GM12878 (cell line): ENCODE measurements around the gene GID8. TPM values are rescaled to one million over a fixed set of nuclear protein-coding genes. Genes with fewer than 3 reads are reported as not detected.

ENCODE experiments used
- ATAC-seq: fragments of 200-7000 bp; cut with Tn5 transposase; 3 replicates; pipeline ENCODE4 v1.9.1; 2020; ENCODE audit warnings: mild to moderate bottlenecking, moderate library complexity
- BruUV-seq: library from RNA; stranded (reverse); fragments of 400-500 nt; replicated peaks from 2 replicates; lab custom pipeline; 2021; lab: Mats Ljungman, UMichigan
- CTCF ChIA-PET: fragments of 300-600 bp; sonication (Branson Sonifier 250); formaldehyde crosslinking; extraction: SDS; loops from one replicate; lab custom pipeline; 2021; ENCODE audit warnings: inconsistent platforms; lab: Yijun Ruan, JAX
- POLR2A ChIA-PET: fragments of 350-600 bp; formaldehyde crosslinking; extraction: SDS; loops from one replicate; lab custom pipeline; 2021; ENCODE audit warnings: inconsistent platforms; lab: Charles Lee
- RAD21 ChIA-PET: fragments of 300-600 bp; sonication (Branson Sonifier 250); formaldehyde crosslinking; loops from one replicate; lab custom pipeline; 2023; ENCODE audit warnings: antibody characterized with exemption; ENCODE audit not compliant: unreplicated experiment; lab: Charles Lee
- SMC1A ChIA-PET: fragments of 300-600 bp; sonication (Branson Sonifier 250); formaldehyde crosslinking; loops from one replicate; lab custom pipeline; 2023; ENCODE audit not compliant: unreplicated experiment, uncharacterized antibody; lab: Charles Lee
- DNase-seq: peaks from one replicate; pipeline ENCODE4 v3.0.0-alpha.2; 2011; ENCODE audit warnings: low read depth, low spot score
- FAIRE-seq: peaks from 3 replicates; lab custom pipeline; 2011; peaks lifted over from hg19 to GRCh38; lab: Jason Lieb, UNC
- H2AFZ ChIP-seq: 2 replicates; pipeline ENCODE4 v1.6.0; 2011; ENCODE audit warnings: low read depth, low read length, control low read depth; ENCODE audit not compliant: control insufficient read depth
- H3K27ac ChIP-seq: 2 replicates; pipeline ENCODE4 v1.5.1; 2011; ENCODE audit warnings: control low read depth; ENCODE audit not compliant: control insufficient read depth, insufficient read depth
- H3K27me3 ChIP-seq, 2 experiments: replicated peaks in 1 of 2; 2 replicates each; pipeline versions ENCODE4 v1.6.0 to v1.6.1; 2011; ENCODE audit warnings: low read length in 1 of 2; ENCODE audit not compliant: control insufficient read depth in 2 of 2, insufficient read depth in 2 of 2
- H3K36me3 ChIP-seq, 2 experiments: 2 replicates each; pipeline ENCODE4 v1.5.1; 2011; ENCODE audit warnings: low read length in 1 of 2; ENCODE audit not compliant: control insufficient read depth in 2 of 2, insufficient read depth in 2 of 2
- H3K4me1 ChIP-seq: 2 replicates; pipeline ENCODE4 v1.6.1; 2011; ENCODE audit warnings: mild to moderate bottlenecking, low read length, moderate library complexity, mixed read lengths; ENCODE audit not compliant: control insufficient read depth, insufficient read depth
- H3K4me2 ChIP-seq: 2 replicates; pipeline ENCODE4 v1.6.0; 2011; ENCODE audit warnings: control low read depth; ENCODE audit not compliant: control insufficient read depth, insufficient read depth
- H3K4me3 ChIP-seq: fragments of 200-600 bp; sonication (generic); 2 replicates; pipeline ENCODE4 v1.5.1; 2016
- H3K79me2 ChIP-seq: 2 replicates; pipeline ENCODE4 v1.6.0; 2011; ENCODE audit warnings: low read length; ENCODE audit not compliant: control insufficient read depth, insufficient read depth
- H3K9ac ChIP-seq: 2 replicates; pipeline ENCODE4 v1.8.0; 2011; ENCODE audit warnings: low read length, control low read depth, mixed read lengths; ENCODE audit not compliant: control insufficient read depth, insufficient read depth
- H3K9me3 ChIP-seq: replicated peaks from 3 replicates; pipeline ENCODE4 v1.5.1; 2011; ENCODE audit warnings: mild to moderate bottlenecking, low read length; ENCODE audit not compliant: control insufficient read depth, insufficient read depth
- H4K20me1 ChIP-seq: 2 replicates; pipeline ENCODE4 v1.6.0; 2011; ENCODE audit not compliant: control insufficient read depth, insufficient read depth
- CREB1 ChIP-seq: IDR thresholded peaks from 2 replicates; pipeline ENCODE4 v1.6.1; 2012; ENCODE audit warnings: low read depth, mild to moderate bottlenecking, inconsistent platforms
- ETV6 ChIP-seq, 2 experiments: fragments of 450-650 bp in 1 of 2; IDR thresholded peaks in 1 of 2; conservative IDR thresholded peaks in 1 of 2; 2 replicates each; pipeline ENCODE4 v1.6.1; 2014; ENCODE audit warnings: antibody characterized with exemption in 1 of 2, borderline replicate concordance in 1 of 2, low read depth in 1 of 2, mild to moderate bottlenecking in 1 of 2, moderate library complexity in 1 of 2
- HCFC1 ChIP-seq: fragments of 150-350 bp; IDR thresholded peaks from 2 replicates; pipeline ENCODE4 v1.6.1; 2014; ENCODE audit warnings: low read length
- HDGF ChIP-seq: fragments of 450-650 bp; IDR thresholded peaks from 2 replicates; pipeline ENCODE4 v1.6.1; 2016; ENCODE audit warnings: antibody characterized with exemption
- IKZF2 ChIP-seq, 2 experiments: fragments of 450-650 bp; IDR thresholded peaks; 2 replicates each; pipeline ENCODE4 v1.6.1; 2017; ENCODE audit warnings: mild to moderate bottlenecking in 2 of 2, moderate library complexity in 2 of 2
- JUND ChIP-seq: IDR thresholded peaks from 2 replicates; pipeline ENCODE4 v1.6.1; 2012; ENCODE audit warnings: low read depth, mild to moderate bottlenecking, low read length, improper control_type of control experiment, moderate library complexity
- MEF2A ChIP-seq: IDR thresholded peaks from 2 replicates; pipeline ENCODE4 v1.6.1; 2011; ENCODE audit warnings: low read depth, mild to moderate bottlenecking, low read length, moderate library complexity; ENCODE audit not compliant: insufficient read depth
- MXI1 ChIP-seq: fragments of 150-350 bp; IDR thresholded peaks from 2 replicates; pipeline ENCODE4 v1.6.1; 2011; ENCODE audit warnings: low read depth, mild to moderate bottlenecking, inconsistent platforms, low read length, improper control_type of control experiment
- ZBED1 ChIP-seq: IDR thresholded peaks from 2 replicates; pipeline ENCODE4 v1.6.1; 2016; ENCODE audit warnings: borderline replicate concordance
- WGBS: methylation state at CpG from one replicate; pipeline ENCODE4 v1.1.6; 2016; ENCODE audit warnings: low lambda C conversion rate; ENCODE audit not compliant: insufficient replicate concordance, insufficient coverage; ENCODE audit errors: missing lambda C conversion rate; 5-methylcytosine and 5-hydroxymethylcytosine counted together
- in situ Hi-C: fragments of 300-500 bp; cut with MboI; formaldehyde crosslinking; loops from 9 replicates; pipeline ENCODE4 v1.14.3; 2018; ENCODE audit warnings: mixed read lengths
- intact Hi-C: fragments of 100-400 bp; cut with micrococcal nuclease; formaldehyde crosslinking; loops from one replicate; pipeline ENCODE4 v1.14.2; 2022; ENCODE audit not compliant: unreplicated experiment
- polyA plus RNA-seq, 11 experiments: library from polyadenylated mRNA; depleted of rRNA in 4 of 11; unstranded in 6 of 11; stranded (reverse) in 5 of 11; fragments of >200 nt; fragmentation: Nextera tagmentation in 4 of 11; fragmentation: Illumina TruSeq in 1 of 11; extraction: Ambion mirVana in 4 of 11; extraction: Trizol in 1 of 11; gene quantifications; 1 replicate in 1 of 11; 2 replicates in 10 of 11; pipeline versions ENCODE4 v1.2.1 to v1.2.3, GENCODE V29; 2011 to 2016; ENCODE audit warnings: inconsistent platforms in 2 of 11, missing spikeins in 2 of 11, low read depth in 1 of 11
- total RNA-seq, 4 experiments: library from RNA; depleted of rRNA in 3 of 4; stranded (reverse); fragments of >200 nt in 3 of 4; fragmentation: Illumina TruSeq in 1 of 4; extraction: Trizol in 1 of 4; gene quantifications; 2 replicates each; pipeline versions ENCODE4 v1.2.1 to v1.2.3, GENCODE V29; 2013 to 2021
- TF ChIP-seq, protein P1 (sequence below): IDR thresholded peaks from 2 replicates; pipeline ENCODE4 v1.6.1; 2011; ENCODE audit warnings: mild to moderate bottlenecking, low read depth, low read length, moderate library complexity; ENCODE audit not compliant: insufficient replicate concordance

The GID8 gene
- total and polyA plus RNA-seq, 10 of the 15 experiments (the other 5 are each of a cell fraction or from before 2014, with no cell fraction given) = 12.0 to 33.8 (median 22.2) TPM

GRCh38 chr20:62905536-62906117 lies 32.3 kb upstream of the GID8 start (continued):
- TF ChIP-seq, protein P1, sequence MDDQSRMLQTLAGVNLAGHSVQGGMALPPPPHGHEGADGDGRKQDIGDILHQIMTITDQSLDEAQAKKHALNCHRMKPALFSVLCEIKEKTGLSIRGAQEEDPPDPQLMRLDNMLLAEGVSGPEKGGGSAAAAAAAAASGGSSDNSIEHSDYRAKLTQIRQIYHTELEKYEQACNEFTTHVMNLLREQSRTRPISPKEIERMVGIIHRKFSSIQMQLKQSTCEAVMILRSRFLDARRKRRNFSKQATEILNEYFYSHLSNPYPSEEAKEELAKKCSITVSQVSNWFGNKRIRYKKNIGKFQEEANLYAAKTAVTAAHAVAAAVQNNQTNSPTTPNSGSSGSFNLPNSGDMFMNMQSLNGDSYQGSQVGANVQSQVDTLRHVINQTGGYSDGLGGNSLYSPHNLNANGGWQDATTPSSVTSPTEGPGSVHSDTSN = no peak
- TF ChIP-seq HDGF (no peak), CREB1 (no peak), JUND (no peak)

DNA sequence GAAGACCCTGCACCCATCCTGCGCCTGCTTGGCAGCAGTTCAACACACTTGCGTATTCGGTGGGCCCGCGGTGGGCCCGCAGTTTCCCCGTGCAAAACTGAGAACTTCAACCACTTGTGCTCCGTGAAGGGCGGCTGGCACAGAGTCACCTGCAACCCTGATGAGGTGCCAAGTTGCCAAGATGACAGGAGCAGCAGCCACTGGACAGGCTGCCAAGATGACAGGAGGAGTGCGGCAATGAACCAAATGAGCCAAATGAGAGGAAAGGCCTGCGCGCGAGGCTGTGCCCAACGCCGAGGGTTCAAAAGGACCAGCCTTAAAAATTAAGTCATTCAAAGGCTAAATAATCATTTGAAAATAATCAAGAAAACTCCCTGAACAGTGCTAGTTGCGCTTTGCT lies 31.7 kb upstream of the GID8 start:
- Histone ChIP-seq H3K4me2 (no peak overlapping the region), H3K9me3 (no peaks in the 10 kb centered on the region), H3K9ac (no peak overlapping the region), H3K36me3 (peaks cover 48 to 55% of the 10 kb centered on the region in 2 experiments), H3K27ac (no peak overlapping the region), H4K20me1 (peaks cover 3% of the 10 kb centered on the region; the same call in 1 of the 2 replicates), H3K27me3 (no peaks in the 10 kb centered on the region), H3K4me3 (no peak overlapping the region), H3K79me2 (no peaks in the 10 kb centered on the region; the same call in 1 of the 2 replicates), H2AFZ (no peak overlapping the region), H3K4me1 (peaks cover under 1% of the 10 kb centered on the region; the same call in 1 of the 2 replicates)
- in situ Hi-C loops = no loop called here
- POLR2A ChIA-PET = no interaction called here
- TF ChIP-seq IKZF2 (IDR thresholded peaks at IDR 0.05) (no peak), ETV6 (conservative IDR thresholded peaks at IDR 0.05 in 1 of 2, IDR thresholded peaks at IDR 0.05 in 1 of 2; ENCODE audit: borderline replicate concordance in 1 of 2, low read depth in 1 of 2) (no peak), ZBED1 (no peak), MEF2A (no peak), MXI1 (no peak), HCFC1 (no peak)
- DNase-seq (no peak), FAIRE-seq (no peak), ATAC-seq (no peak)
- intact Hi-C loops = no loop called here
- WGBS = 99% methylated on average over 16 of the region's 16 CpGs
- RAD21 ChIA-PET = no interaction called here
- no TSS peak for BruUV-seq
- SMC1A ChIA-PET = no interaction called here
- CTCF ChIA-PET = interaction anchor here (2.4 kb wide), 1 partner anchor 14 kb away, joined by 12 read pairs; no protein-coding TSS in a partner anchor
